Smooth muscle cell of the brain vasculature (primary cell): ENCODE results near the gene AQP12B.
"Not testable (repeated sequence)": the region's sequence is repeated elsewhere in the genome, so short reads cannot be mapped to it uniquely, and the experiment has no call there.

Experiments used
- DNase-seq: peaks from one replicate; pipeline ENCODE4 v3.0.0-alpha.2; 2012; ENCODE audit warnings: low read depth, low spot score

Gene AQP12B

DNA sequence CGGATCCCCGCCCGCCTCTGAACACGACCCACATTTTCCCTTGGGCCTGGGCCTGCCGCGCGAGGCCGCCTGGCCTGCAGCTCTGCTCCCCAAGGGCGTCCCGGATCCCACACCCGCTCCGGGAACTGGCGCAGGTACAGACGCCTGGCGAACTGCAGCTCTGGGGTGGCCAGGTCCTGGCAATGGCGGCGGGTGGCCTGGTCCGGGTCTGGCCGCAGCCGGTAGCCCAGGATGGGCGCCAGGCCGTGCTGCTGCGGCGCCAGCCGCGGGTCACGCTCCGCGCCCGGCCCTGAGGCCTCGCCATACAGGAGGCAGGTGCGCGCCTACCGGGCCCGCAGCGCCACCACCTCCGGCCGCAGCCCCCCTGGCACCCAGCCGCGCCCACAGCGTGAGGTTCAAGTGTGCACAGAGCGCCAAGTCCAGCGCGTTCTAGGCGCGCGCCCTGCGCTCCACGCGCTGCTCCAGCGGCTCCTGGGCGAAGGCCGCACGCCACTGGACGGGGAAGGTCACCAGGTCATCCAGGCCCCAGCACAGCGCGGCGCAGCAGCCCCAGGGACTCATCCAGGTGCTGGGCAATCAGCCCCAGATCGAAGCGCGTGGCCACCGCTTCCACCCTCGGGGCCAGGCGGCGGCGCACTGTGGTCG, 18.5 kb upstream of the AQP12B start:
- DNase-seq: no peak

DNA sequence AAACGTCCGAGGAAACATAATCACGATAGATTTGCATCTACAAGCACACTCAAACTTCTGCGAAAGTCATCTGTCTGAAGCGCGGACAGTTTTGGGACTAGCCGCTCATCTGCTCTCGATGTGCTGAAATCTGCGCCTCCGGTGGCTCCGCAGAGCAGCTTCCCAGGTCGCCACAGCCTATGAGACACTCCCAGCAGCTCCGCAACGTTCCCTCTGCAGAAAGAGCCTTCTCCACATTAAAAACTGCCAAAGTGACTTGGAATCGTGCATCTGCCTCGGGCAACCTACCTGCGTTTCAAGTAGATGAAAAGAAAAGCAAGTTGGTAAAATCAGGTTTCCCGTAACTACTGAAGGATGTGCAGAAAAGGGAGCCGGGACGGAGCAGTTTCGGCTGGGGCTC, 17.9 kb upstream of the AQP12B start:
- not testable (repeated sequence) for DNase-seq

DNA sequence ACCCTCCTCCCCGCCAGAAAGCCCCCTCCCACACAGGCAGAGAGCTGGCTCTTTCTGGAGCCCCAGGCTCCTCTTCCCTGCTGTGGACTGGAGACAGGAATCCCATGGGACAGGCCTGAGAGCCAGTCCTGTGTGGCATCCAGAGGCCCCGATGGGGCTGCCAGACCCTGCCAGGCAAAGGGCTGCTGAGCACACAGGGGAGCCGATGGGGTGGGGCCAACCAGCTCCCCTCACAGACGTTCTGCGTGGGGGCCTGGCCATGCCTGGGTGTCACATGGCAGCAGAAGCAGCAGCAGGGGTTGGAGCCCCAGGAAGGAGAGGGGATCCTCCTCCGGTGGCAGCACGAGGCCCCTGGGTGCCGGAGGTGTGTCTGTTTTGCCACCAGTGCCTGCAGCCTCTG, 17.1 kb upstream of the AQP12B start:
- DNase-seq: not testable (repeated sequence)

DNA sequence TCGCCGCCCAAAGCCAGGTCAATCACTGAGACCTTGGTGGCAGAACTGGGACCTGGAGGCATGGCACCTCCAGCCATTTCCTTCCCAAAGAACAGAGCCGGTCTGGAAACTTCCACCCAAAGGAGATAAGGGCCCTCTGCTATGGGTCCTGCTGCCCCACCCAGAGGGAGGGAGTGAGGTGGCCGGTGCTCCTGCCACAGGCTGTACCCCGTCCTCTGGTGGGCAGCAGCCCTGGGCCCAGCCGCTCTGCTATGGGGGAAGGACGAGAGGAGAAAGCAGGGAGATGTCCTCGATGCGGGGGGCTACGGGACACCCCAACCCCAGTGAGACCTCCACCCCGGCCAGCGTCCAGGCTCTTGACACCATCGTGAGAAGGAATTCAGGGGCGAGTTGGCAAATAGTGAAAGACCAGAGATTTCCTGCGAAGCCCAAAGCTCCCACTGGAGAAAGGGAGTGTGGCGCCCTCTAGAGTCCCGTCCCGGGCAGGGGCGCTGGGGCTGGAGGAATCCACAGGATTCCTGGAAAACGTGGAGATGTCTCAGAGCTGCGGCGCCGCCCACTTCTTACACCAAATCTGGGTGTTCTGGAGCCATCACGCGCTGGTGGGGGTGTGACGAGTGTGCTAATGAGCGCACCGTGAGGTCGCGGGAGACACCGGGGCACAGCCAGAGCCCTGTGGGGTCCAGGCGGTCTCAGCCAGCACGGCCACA, 16.3 kb upstream of the AQP12B start:
- not testable (repeated sequence) for DNase-seq

DNA sequence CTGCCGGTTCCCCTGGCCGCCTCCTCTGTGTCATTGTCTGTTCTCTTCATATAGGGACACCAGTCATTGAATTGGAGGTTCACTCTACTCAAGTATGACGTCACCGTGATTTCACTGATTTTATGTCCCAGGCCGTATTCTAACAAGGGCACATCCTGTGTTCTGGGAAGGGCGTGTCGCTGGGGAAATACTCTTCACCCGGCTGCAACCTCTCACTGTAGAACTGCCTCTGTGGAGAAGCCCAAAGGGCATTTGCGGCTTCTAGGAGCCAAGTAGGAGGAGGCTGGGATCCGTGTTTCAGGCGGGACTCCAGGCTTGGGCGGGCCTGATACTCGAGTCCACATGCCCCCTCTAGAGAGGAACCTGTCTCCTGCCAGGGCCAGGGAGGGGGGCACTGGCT, 13.8 kb upstream of the AQP12B start:
- DNase-seq: not testable (repeated sequence)

DNA sequence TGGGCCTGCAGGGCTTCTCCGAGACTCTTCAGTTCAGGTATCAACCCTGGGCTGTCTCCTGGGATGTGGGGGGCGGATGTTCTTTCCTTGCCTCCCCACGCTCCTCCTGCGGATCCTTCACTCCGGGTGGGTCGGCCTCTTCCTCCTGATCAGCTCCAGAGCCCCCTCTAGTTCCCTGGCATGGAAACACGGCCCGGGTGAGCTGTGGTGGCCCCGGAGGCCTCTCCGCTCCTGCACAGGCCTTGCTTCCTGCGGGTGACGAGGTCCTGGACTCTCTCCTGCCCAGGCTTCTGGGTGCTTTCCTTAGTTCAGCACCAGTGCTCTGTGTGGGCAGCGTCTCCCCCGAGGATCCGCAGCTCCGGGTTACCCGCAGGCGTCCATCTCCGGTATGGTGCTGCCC, 12.9 kb upstream of the AQP12B start:
- not testable (repeated sequence) for DNase-seq

DNA sequence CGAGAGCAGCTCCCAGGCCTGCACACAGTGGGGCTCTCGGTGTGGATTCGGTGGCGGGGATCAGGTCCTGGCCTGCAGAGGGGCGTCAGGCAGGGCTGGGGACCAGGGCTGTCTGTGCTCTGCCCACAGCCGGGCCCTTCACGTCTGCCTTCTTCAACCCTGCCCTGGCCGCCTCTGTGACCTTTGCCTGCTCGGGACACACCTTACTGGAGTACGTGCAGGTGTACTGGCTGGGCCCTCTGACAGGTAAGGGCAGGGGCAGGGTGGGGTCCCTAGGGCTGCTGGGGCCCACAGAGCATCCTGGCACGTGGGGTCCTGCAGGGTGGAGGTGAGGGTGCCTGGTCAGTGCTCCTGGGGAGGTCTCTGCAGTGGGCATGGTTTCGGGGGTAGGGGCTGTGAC, 11.6 kb upstream of the AQP12B start:
- not testable (repeated sequence) for DNase-seq

DNA sequence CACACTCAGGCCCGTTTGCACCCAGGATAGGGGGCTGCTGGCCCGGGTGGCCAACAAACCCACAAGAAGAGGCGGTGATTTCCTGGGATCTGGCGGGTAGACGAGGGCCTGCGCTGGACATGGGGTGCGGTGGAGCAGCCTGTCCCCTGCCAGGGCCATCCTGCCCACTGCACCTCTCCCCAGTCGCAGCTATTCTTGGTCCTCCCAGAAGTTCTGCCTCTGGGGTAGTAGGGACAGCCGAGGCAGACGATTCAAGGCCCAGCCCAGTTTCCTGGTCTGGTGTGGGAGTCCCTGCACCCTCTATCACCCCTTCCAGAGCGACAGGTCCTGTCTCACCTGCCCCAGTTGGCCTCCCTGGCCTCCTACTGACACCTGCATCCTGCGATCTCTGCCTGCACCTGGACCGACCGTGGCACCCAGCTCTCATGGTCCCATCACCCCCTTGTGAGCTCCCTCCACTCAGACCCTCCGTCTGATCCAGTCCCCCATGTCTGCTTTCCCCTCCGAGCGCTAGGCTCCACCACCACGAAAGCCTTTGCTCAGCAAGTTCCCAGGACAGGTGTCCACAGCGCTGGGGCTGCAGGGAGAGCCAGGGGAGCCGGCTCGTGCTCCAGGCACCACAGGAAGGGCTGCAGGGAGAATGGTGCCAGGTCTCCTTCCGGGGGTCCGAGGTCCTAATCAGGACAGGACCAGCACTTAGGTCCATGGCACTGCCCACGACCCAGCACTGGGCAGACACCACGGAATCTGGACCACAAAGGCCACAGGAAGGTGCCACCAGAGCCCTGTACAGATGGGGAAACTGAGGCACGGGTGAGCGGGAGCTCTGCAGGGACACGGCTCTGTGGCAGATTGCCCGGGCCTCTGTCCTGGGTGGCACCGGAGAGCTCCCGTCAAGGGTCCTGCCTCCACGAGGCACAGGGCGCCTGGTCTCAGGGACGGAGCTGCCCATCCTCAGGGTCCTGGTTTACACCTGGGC, 10.2 kb upstream of the AQP12B start:
- DNase-seq: not testable (repeated sequence)

DNA sequence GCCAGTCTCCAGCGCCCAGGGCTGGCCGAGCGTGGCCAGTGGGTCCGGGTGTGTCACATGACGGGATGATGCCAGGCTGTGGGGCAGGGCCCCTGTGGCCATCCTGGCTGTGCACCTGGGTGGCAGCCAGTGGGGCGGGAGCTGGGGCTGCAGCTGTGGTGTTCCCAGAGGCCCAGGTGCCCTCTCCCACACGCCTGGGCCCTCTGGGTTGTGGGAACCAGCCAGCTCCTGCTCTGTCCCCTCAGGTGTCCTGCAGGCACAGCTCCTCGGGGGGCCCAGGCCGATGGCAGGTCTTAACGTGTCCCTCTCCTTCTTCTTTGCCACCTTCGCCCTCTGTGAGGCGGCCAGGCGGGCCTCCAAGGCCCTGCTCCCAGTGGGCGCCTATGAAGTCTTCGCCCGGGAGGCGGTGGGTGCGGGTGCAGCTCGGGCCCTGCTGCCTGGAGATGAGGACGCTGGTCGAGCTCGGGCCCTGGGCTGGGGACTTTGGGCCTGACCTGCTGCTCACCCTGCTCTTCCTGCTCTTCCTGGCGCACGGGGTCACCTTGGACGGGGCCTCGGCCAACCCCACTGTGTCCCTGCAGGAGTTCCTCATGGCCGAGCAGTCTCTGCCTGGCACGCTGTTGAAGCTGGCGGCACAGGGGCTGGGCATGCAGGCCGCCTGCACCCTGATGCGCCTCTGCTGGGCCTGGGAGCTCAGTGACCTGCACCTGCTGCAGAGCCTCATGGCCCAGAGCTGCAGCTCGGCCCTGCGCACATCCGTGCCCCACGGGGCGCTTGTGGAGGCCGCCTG, 9.1 kb upstream of the AQP12B start, which contains the start of gene AQP12A:
Gene AQP12A (plus strand): TSS at position 236 of the 790 bp plus-strand sequence. CDS start 48 bp downstream, at position 284.
- DNase-seq: not testable (repeated sequence)

DNA sequence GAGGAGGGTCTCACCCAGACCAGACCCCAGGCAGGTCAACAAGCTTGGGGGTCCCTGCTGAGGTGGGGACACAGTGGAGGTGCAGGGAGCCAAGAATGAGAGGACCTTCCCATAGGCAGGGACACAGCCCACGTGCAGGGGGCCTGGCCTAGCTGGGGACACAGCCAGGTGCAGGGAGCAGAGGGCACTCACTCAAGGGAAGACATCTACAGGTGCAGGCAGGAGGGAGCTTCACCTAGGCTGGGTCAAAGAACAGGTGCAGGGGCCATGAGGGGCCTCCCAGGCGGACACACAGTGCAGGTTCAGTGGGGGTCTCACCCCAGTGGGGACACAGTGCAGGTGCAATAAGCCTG, 8.4 kb upstream of the AQP12B start:
- DNase-seq: not testable (repeated sequence)

DNA sequence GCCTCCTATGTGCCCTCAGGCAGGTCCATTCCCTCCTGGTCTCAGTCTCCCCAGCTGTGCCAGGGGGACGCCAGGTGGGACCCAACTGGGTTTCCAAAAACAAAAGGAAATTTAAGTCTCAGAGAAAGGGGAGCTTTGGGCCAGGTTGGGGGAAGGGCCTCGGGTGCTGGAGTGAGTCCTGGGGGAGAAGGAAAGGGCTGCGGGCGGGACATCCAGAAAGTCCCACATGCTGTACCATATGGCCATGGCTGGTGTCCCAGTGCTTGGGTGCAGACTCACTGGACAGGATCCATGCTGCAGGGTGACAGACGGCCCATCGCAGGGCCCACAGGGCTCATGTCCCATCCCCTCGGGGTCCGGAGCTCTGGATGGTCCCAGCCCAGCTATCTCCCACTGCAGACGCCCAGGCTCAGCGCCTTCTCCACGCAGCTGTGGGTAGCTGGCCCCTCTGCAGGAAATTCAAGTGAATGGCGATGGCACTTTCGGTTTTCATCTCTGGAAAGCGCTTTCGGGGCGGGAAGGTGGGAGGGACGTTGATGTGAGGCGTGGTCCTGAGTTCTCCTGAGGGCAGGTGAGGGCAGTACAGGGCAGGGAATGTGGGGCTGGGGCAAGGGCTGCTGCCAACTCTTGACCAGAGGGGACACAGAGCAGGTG, 7.9 kb upstream of the AQP12B start:
- not testable (repeated sequence) for DNase-seq

DNA sequence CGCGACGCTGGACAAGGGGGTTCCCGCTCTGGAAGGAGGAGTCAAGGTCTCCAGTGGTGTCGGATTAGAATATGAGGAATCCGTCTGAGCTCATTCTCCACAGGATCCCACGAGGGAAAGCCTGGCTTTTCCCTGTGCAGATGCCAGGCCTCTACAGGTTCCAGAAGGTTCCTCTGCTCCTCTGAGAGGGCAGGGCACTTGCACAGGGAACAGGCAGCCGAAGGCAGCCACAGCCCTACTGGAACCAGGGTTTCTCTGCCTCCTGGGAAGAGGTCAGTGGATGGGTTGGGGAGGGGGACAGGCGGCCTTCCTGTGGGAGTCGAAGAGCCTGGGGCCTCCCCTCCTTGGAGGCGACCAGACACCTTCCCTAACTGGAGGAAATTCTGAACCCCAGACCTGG, 7.3 kb upstream of the AQP12B start:
- DNase-seq: no peak

DNA sequence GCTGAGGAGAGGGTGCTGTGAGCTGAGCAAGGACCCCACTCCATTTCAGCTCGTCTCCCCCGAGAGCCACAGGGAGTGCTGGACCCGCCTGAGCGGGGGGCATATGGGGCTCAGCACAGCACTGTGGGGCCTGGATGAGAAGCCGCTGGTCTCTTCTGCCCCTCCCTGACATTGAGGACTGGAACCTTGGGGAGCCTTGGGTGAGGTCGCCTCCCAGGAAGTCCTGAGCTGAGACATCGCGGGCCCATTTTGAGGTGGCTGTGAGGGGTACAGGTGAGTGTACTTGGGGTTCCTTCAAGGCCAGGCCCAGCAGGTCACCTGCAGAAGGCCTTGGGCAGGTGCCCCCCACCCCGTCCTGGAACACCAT, 5.9 kb upstream of the AQP12B start:
- no peak for DNase-seq

DNA sequence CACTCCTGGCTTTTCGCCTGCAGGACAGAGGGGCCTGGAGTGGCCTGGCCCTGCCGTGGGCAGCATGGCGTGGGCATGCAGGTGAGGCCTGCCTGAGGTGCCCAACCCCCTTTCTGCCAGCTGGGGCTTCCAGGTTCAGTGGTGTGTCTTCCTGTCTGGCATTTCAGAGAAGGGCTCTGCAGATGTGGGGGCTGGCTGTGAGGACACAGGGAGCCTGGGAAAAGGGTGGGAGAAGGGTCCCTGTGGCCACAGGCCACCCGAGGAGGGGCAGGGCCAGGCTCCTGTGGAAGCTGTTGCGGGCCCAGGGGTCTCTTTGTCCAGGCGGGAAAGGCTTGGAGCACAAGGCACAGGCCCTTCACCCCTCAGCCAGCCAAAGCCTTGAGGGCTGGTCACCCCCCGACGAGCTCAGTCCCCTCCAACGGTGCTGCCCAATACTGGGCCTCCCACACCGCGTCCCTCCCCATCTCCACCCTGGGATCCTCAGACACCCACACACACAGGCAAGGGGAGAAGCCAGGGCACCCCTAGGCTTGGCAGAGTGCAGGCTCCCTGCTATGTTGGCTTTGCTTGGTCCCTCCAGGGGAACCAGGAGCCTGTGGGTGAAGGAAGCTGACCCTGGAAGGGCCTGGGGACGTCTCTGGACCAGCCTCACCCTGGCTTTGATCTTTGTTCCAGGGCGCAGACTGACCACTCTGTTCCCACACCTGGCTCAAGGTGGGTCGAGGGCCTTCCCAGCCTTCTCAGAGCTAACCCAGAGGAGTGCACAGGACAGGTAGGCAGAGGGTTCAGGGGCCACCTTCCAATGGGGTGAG, 5.3 kb upstream of the AQP12B start:
- DNase-seq: no peak

DNA sequence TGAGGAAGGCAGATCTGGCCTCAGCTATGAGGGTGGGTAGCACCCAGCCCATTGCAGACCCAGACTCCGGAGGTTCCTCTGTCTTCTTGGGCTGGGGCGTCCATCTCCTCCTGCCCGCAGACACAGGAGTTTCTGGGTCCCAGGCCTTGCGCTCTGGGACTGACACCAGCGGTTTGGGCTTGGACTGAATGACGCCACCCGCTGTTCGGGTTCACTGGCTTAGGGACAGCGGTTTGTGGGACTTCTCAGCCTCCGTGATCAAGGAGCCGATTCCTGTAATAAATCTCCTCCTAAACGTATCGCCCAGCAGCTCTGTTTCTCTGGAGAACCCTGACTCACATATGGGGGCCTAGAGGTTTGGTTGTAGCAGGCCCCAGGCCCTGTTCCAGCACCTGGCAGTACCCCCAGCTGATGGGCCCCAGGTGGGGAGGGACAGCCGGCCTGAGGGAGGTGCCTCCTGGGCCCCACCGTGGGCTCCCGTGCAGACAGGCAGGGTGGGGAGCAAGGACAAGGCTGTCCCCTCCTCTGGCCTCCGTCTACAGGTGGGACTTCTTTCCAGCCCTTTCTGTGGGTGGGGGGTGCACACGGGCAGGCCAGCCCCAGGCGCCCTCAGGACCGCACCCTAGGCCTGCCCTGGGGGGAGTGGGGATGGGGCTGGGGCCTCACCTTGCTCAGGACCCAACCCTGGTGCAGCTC, 4.5 kb upstream of the AQP12B start:
- DNase-seq: no peak

DNA sequence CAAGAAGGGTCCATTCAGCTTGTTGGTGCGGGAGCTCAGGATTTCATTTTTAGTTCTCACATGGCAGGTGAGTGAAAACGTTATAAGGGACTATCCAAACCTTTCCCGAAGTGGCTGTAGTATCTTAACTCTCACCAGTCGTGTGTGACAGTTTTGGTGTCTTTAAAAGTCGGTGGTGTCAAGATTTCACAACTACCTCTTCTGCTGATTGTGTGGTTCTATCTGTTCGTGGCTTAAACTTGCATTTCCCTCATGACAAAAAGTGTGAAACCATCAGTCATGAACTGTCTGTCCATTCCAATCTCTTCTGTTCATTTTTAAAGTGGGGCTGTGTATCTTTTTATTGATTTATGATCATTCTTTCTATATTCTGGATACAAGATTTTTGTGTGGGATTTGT, 3.8 kb upstream of the AQP12B start:
- DNase-seq: no peak

DNA sequence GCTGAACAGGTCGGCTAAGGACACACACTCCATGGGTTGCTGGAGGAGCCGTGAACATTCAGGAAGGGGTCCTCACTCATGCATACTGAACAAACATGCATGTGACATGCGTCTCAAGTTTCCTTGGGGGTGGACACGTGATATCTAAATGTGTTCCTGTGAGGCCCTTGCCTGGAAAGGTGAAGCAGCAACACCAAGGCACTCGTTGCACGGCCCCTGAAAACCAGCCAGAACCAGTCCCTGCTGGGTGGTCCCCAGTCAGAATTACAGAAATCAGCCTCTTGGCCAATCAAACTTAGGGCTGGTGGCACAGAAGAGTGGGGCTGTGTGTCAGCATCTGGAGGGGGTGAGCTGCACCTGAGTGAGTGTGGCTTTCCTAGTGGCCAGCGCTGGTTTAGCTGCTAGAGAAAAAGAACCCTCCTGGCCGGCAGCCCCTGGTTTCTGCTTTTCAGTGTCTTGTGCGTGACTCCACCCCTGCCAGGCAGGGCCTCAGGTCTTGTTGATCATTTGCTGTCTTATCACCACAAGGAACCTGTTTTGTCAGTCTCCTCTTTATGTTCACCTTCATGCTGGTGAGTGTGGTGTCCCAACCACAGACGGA, 3.2 kb upstream of the AQP12B start:
- DNase-seq: no peak

DNA sequence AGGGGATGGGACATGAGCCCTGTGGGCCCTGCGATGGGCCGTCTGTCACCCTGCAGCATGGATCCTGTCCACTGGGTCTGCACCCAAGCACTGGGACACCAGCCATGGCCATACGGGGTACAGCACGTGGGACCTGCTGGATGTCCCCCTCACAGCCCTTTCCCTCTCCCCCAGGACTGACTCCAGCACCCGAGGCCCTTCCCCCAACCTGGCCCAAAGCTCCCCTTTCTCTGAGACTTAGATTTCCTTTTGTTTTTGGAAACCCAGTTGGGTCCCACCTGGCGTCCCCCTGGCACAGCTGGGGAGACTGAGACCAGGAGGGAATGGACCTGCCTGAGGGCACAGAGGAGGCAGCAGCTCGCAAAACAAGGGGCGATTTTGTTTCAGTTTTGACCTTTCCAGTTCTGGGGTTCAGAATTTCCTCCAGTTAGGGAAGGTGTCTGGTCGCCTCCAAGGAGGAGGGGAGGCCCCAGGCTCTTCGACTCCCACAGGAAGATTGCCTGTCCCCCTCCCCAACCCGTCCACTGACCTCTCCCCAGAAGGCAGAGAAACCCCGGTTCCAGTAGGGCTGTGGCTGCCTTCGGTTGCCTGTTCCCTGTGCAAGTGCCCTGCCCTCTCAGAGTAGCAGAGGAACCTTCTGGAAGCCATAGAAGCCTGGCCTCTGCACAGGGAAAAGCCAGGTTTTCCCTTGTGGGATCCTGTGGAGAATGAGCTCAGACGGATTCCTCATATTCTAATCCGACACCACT, 1.5 kb upstream of the AQP12B start:
- not testable (repeated sequence) for DNase-seq
